Parathyroid adenoma (tissue), 2 donors: ENCODE results near the gene DDX49.

Experiments used
- H2AFZ ChIP-seq: fragments of 300-600 bp; sonication (generic); one replicate; pipeline ENCODE4 v1.7.0; 2017; ENCODE audit warnings: antibody characterized with exemption, mild to moderate bottlenecking
- H3K27ac ChIP-seq: fragments of 300-600 bp; sonication (generic); one replicate; pipeline ENCODE4 v1.7.0; 2017
- H3K27me3 ChIP-seq: fragments of 300-600 bp; sonication (generic); one replicate; pipeline ENCODE4 v1.7.0; 2017; ENCODE audit warnings: low read length; ENCODE audit not compliant: control insufficient read depth, insufficient read depth
- H3K36me3 ChIP-seq: fragments of 300-600 bp; sonication (generic); one replicate; pipeline ENCODE4 v1.7.0; 2017; ENCODE audit warnings: low read length; ENCODE audit not compliant: control insufficient read depth, insufficient read depth
- H3K4me1 ChIP-seq: fragments of 300-600 bp; sonication (generic); one replicate; pipeline ENCODE4 v1.7.0; 2017; ENCODE audit warnings: control low read depth
- H3K4me2 ChIP-seq: fragments of 300-600 bp; sonication (generic); one replicate; pipeline ENCODE4 v1.7.0; 2017; ENCODE audit warnings: low read length
- H3K4me3 ChIP-seq: fragments of 300-600 bp; sonication (generic); one replicate; pipeline ENCODE4 v1.7.0; 2017; ENCODE audit warnings: low read depth, low read length
- H3K79me2 ChIP-seq: fragments of 300-600 bp; sonication (generic); one replicate; pipeline ENCODE4 v1.7.0; 2017; ENCODE audit warnings: control low read depth
- H3K9ac ChIP-seq: fragments of 300-600 bp; sonication (generic); one replicate; pipeline ENCODE4 v1.7.0; 2017; ENCODE audit warnings: mild to moderate bottlenecking
- H3K9me3 ChIP-seq: fragments of 300-600 bp; sonication (generic); one replicate; pipeline ENCODE4 v1.7.0; 2017; ENCODE audit warnings: low read length; ENCODE audit not compliant: control insufficient read depth
- TF ChIP-seq, protein P1 (sequence below): fragments of 300-600 bp; sonication (generic); IDR thresholded peaks from one replicate; pipeline ENCODE4 v1.7.0; 2017; ENCODE audit warnings: antibody characterized with exemption, mild to moderate bottlenecking
- donor health status: primary hyperparathyroidism.

The DDX49 gene

GRCh38 chr19:18875726-18876125 is 43.8 kb upstream of the DDX49 start:
- Histone ChIP-seq H3K9me3 (no peaks in the 10 kb centered on the region), H3K4me1 (no peaks in the 10 kb centered on the region), H2AFZ (no peak overlapping the region), H3K4me3 (no peak overlapping the region), H3K27ac (no peak overlapping the region), H3K9ac (no peak overlapping the region), H3K79me2 (no peaks in the 10 kb centered on the region), H3K27me3 (no peaks in the 10 kb centered on the region), H3K36me3 (no peaks in the 10 kb centered on the region), H3K4me2 (no peak overlapping the region)
- TF ChIP-seq, protein P1, sequence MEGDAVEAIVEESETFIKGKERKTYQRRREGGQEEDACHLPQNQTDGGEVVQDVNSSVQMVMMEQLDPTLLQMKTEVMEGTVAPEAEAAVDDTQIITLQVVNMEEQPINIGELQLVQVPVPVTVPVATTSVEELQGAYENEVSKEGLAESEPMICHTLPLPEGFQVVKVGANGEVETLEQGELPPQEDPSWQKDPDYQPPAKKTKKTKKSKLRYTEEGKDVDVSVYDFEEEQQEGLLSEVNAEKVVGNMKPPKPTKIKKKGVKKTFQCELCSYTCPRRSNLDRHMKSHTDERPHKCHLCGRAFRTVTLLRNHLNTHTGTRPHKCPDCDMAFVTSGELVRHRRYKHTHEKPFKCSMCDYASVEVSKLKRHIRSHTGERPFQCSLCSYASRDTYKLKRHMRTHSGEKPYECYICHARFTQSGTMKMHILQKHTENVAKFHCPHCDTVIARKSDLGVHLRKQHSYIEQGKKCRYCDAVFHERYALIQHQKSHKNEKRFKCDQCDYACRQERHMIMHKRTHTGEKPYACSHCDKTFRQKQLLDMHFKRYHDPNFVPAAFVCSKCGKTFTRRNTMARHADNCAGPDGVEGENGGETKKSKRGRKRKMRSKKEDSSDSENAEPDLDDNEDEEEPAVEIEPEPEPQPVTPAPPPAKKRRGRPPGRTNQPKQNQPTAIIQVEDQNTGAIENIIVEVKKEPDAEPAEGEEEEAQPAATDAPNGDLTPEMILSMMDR, result no peak

GRCh38 chr19:18876865-18877264 is 42.6 kb upstream of the DDX49 start:
- TF ChIP-seq, protein P1, result no peak
- H3K27ac ChIP-seq, result no peak overlapping the region

DNA sequence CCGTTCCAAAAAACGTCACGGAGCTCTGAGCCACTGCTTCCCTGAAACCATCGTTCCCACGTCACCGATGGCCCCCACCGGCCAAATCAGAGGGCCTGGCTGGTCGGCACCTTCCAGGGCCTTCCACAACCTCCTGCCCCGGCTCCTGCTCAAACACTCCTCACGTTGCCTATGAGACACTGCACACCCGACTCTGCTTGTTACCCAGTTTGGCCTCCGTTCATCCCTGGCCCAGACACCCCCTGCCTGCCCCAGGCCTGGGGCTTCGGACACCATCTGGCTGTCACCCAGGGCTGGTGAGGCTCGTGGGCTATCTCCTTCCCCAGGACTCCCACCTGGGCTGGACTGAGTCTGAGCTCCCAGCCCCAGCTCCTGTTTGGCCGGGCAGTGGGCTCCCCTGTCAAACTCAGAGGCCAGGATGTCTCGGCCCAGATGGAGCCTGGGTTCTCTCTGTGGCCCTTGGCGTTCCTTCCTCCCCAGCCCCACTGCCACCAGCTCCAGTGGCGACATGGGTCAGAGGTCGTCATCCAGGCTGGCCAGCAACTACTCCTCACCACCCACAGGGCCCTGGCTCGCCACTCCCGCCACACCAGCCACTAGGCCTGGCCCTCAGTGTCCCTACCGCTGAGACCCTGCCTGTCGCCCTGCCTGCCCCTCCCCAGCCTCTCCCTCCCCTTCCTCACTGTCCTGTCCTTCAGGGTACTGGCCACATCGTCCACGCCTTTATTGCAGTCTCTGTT is 41.3 kb upstream of the DDX49 start:
- no peaks in the 10 kb centered on the region for H3K79me2 ChIP-seq

More at GRCh38 chr19:18876865-18877264, 42.6 kb upstream of the DDX49 start:
- no peak overlapping the region for H2AFZ ChIP-seq
- no peak overlapping the region for H3K4me2 ChIP-seq
- no peaks in the 10 kb centered on the region for H3K36me3 ChIP-seq
- H3K27me3 ChIP-seq, result no peaks in the 10 kb centered on the region
- no peaks in the 10 kb centered on the region for H3K79me2 ChIP-seq
- no peaks in the 10 kb centered on the region for H3K9me3 ChIP-seq
- no peak overlapping the region for H3K9ac ChIP-seq
- H3K4me3 ChIP-seq, result no peak overlapping the region
- no peaks in the 10 kb centered on the region for H3K4me1 ChIP-seq

DNA sequence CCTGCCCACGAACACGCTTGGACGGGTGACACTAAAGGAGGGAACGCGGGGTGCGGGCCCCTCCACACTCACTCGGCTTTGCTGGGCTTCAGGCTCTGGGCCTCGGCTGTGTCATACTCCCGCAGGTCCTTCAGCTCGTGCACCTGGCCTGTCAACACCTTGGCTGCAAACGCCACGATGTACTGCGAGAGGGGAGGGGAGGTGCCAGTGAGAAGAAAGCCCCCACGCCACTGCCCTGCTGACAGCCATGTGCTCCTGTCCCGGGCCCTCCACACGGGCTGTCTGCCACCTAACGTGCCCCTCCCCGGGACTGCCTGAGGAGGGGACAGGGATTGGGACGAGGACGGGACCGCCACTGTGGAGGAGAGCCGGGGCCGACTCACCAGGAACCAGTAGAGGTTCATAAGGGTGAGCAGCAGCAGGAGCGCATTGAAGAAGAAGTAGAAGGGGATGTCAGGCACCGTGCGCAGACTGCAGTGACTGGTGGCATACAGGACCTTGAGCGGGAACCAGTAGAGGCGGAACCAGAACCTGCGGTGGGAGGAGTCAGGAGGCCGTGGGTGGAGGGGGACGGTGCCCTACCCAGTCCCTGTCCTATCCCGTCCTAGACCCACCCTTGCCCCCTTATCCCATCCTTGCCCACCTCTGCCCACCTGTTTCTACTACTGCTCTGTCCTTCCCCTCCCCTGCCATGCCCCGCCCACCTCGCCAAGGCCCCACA is 40.5 kb upstream of the DDX49 start:
- no peak overlapping the region for H3K4me2 ChIP-seq
- H3K36me3 ChIP-seq, result no peaks in the 10 kb centered on the region
- H3K4me3 ChIP-seq, result no peak overlapping the region
- H3K79me2 ChIP-seq, result no peaks in the 10 kb centered on the region
- H2AFZ ChIP-seq, result no peak overlapping the region
- no peak overlapping the region for H3K9ac ChIP-seq
- TF ChIP-seq, protein P1, result no peak
- H3K27ac ChIP-seq, result no peak overlapping the region
- no peaks in the 10 kb centered on the region for H3K9me3 ChIP-seq
- H3K27me3 ChIP-seq, result no peaks in the 10 kb centered on the region
- H3K4me1 ChIP-seq, result no peaks in the 10 kb centered on the region

More for the DNA sequence above, 41.3 kb upstream of the DDX49 start:
- Histone ChIP-seq H3K27ac (no peak overlapping the region), H3K36me3 (no peaks in the 10 kb centered on the region), H3K4me2 (no peak overlapping the region), H3K4me1 (no peaks in the 10 kb centered on the region), H3K27me3 (no peaks in the 10 kb centered on the region), H3K9me3 (no peaks in the 10 kb centered on the region), H3K9ac (no peak overlapping the region), H2AFZ (no peak overlapping the region), H3K4me3 (no peak overlapping the region)
- TF ChIP-seq, protein P1, result no peak
